GM21381 (cell line): ENCODE data around the gene MED8.

Experiments used
- ATAC-seq: cut with Tn5 transposase; IDR thresholded peaks from one replicate; pipeline ENCODE4 v1.9.1; 2021; ENCODE audit warnings: mild to moderate bottlenecking, moderate library complexity; ENCODE audit not compliant: unreplicated experiment

Gene MED8, protein sequence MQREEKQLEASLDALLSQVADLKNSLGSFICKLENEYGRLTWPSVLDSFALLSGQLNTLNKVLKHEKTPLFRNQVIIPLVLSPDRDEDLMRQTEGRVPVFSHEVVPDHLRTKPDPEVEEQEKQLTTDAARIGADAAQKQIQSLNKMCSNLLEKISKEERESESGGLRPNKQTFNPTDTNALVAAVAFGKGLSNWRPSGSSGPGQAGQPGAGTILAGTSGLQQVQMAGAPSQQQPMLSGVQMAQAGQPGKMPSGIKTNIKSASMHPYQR

DNA sequence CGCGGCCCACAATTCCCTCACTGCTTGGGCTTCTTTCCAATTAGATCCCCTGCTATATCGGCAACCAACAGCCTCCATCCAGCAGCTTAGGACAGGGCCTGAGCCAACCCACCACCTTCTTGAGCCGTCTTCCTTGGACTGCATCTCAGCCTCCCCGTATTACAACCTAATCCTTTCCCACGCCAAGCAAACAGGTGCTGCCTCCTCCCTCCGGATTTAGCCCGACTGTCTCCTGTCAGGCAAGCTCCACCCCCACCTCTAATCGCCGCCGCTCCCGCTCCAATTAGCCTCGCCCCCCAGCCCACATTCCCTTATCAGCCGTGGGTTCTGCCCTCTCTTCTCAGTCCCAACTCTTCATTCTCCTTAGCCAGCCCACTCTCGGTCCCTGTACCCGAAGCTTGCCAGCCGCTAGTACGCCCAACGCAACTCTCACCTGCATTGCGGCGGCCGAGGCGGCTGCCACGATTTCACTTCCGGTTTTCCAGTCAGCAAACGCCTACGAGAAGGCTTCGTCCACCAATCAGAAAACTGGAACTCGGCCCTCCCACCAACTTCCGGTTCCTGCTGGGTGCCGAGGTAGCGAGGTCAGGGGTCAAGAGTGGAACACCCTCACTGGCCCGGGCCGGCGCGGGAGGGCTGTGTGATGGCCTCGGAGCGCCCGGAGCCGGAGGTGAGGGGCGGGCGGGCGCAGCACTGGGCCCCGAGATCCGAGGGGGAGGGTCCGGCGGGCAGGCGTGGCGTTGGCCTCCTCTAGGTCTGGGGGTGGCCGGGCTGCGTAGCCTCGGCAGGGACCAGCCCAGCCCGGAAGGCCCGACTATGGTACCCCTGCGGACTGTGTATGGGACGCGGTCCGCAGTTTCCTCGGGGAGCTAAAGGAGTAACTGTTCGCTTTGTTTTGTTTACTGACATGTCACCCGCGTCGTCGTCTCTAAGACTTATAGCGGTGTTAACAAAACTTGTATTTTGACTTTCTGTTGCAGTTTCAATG lies at the start of gene MED8, which contains the start of gene SZT2:
MED8 (minus strand) TSS at position 475 of the 988 bp plus-strand sequence; CDS start at position 439, 36 bp downstream.
SZT2 (plus strand) TSS at position 574 of the 988 bp plus-strand sequence; CDS start at position 644, 70 bp downstream.
- peak; percentile 90 for ATAC-seq

DNA sequence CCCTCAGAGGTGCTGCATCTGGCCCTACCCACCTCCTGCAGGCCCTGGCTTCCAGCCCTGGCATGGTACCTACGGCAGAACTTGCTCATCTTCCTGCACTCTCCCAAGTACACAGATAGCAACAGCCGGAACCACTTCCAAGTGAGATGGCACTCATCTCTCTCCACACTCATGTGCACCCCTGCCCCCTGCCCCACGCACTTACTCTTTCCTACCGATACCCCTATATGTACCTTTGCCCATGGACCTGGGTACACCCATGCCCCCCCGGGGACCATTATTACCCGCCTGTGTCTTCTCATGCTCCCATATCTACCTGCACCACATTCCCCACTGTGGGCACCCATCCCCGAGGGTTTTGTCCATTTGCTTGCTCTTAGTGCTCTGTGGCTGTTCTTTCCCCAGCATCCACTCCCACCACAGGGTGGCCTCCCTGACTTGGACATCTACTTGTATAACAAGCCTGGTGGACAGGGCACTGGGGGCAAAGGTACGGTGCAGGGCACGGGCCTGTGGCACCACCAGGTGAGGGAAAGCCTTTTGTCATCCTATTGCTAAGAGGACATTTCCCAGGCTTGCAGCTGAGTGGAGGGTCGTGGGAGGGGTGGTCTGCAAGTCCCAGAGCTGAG lies 49.5 kb upstream of the MED8 start:
- no peak for ATAC-seq

DNA sequence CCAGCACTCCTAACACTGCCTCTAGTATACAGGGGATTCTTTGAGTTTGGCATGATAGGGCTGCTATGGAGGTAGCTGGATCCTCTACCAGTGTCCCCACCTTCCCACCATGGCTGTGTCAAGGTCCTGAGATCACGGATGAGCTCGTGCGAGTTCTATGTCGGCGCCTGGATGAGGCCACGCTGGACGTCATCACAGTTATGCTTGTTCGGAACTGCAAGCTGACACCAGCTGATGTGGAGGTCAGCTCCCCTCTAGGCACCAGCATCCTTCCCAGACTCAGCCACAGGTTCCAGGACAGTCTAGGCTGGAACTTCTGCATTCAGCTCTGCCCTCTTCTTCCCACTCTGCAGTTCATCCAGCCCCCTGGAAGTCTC lies 49.0 kb upstream of the MED8 start:
- no peak for ATAC-seq

DNA sequence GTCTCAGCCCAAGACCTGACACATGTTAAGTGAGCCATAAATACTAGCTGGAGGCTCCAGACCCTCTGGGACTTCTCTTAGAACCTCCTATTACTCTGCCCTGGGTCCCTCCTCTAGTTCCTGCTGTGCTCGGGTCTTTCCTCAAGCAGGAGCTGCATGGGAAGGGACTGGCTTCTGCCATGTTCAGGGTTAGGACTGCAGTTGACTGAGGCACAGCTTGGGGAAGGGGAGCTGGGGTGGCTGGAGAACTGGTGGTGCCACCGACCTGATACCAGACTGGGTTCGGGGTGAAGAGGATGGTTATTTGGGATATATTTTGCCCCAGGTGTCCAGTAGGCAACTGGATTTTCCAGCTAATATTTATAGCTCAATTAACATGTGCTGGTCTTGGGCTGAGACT lies 48.4 kb upstream of the MED8 start:
- no peak for ATAC-seq

DNA sequence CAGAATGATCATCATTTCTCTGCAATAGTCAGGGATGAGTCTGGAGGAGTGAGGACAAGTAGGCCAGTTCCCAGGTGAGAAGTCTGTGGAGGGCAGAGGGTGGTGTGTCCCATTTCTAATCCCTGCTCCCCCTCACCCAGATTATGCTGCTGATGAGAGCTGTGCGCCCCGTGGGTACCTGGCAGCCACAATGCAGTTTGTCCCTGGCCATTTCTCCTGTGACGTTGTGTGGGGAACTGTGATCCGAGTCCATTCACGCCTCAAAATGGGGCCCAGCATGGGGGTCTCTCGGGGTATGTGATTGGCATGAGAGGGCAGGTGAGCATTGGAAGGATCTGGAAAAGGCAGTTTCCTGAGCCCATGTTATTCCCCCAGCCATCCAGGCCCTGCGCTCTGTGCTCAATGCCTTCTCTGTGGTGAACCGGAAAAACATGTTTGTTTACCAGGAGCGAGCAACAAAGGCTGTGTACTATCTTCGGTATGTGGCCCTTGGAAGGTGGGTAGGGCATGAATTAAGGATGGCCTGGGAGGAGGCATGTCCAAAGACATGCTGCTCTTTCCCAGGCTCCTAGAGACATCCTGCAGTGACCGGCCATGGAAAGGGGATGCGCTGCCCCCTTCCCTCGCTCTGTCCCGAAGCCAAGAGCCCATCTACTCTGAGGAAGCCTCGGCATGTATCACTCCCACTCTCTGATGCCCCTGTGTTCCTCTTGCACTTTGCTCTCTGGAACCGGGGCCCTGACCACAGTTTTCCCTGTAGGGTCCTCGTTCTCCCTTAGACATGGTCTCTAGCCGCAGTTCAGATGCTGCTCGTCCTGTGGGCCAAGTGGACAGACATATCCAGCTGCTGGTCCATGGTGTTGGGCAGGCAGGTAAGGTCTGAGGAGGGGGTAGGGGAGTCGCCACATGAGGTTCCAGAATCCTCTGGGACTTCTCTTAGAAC lies 47.7 kb upstream of the MED8 start:
- no peak for ATAC-seq

DNA sequence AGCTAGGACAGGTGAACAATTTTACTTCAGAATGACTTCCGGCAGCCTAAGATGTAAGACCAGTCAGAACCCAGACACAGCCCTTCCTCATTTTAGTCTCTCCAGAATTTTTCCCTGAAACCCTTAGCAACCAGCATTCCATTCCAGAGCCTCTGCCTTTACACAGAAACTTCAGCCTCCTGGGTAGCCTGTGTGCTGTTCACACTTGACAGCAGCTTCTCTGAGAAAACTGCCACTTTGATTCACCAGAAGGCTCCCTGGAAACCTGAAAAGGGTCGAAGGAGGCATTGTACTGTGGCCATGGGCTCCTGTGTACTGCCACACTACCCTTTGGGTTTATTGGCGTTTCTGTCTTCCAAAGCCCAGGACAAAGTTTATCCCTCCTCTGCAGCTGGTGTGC lies 46.8 kb upstream of the MED8 start:
- ATAC-seq: no peak

DNA sequence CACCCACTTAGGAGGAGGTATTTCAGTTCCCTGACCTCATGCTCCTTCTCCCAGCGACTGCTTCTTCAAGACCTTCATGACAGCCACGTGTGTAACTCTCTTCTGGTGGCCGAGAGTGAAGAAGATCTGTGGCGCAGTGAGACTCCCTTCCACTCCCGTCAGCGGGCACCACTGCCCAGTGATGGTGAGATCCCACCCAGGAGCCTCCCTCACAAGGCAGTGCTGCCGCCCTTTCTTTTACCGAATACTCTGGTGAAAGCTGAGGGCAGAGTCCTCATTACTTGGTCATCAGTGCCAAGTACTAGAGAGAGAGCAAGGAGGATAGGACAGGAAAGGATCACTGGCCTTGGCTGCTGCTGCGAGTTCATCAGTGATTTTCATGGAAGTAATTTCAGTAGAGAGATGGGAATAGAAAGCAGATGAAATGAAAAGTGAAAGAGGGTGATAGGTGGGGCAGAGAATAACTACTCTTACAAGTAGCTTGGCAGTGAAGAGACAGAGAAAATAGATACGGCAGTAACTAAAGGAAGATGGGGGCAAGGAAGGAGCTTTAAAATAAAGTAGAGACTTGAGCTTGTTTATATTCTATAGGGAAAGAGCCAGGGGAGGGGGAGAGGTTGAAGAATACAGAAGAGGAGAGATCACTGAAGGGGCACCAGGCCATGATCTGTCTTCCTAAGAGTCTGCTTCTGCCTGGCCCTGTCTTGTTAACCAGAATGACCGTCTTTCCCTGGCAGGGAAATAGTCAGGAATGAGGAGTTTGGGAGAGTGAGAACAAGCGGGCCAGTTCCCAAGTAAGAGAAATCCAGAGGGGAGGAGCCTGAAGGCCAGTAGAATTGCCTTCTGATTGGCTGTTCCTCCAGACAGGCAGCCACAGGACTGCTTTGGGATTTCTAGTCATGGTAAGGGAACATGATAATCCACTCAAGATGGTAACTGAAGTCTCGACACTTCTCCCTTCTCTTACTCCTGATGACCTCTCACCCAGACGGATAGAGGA lies 45.8 kb upstream of the MED8 start:
- no peak for ATAC-seq

DNA sequence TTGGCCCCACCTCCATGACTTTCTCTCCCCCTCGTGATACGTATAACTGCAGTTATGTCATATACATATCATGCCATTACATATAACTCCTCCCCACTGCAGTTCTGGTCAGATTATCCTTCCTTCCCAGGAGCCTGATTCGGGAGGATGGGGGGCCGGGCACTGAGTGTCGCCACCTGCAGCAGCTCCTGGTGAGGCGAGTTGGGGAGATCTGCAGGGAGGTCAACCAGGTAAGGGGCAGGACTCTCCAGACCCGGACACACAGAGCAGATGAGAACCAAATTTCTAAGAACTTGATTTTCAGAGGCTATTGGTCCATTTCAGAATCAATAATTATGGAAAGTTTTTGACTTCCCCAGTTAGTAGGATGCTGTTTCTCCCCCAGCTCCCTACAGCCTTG lies 44.7 kb upstream of the MED8 start:
- no peak for ATAC-seq

DNA sequence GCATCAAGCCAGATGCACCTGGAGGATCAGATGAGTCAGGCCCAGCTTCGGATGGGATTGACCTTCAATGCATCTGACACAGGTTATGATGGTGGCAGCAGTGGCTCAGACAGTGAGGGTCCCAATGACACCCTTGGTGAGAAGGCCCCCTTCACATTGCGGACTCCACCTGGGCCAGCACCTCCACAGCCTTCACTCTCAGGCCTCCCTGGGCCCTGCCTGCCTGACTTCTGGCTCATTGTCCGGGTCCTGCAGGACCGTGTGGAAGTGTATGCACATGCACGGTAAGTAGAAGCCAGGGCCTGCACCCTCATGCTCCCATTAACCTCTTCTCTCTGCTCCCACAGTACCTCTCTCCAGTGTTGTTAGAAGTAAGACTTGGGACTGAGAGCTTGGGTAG lies 43.3 kb upstream of the MED8 start:
- no peak for ATAC-seq

DNA sequence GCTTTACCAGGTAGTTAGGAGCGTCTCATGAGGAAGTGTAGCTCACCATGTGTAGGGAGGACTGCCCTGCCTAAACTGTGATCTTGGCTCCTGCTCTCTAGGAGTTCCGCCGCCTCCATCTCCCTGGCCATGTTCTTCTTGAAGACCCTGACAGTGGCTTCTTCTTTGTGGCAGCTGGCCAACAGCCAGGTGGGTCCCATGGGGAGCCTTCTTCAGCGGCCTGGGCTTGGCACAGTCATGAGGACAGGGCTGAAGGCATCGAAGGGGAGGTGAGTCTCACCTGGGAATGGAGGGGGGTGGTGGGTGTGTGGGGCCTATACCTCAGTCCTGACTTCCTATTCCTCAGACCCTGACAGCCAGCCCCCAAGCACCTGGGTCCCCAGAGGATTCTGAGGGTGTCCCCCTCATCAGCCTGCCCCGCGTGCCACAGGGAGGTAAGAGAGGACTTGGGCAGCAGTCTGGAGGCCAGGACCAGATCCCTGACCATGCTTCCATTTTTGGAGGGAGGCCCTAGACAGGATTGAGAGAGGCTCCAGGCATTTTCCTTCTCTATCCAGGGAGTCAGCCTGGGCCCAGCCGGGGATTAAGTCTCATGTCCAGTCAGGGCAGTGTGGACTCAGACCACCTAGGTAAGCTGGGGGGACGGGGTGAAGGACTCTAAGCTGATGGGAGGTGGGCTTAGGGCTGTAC lies 42.7 kb upstream of the MED8 start:
- ATAC-seq: no peak

DNA sequence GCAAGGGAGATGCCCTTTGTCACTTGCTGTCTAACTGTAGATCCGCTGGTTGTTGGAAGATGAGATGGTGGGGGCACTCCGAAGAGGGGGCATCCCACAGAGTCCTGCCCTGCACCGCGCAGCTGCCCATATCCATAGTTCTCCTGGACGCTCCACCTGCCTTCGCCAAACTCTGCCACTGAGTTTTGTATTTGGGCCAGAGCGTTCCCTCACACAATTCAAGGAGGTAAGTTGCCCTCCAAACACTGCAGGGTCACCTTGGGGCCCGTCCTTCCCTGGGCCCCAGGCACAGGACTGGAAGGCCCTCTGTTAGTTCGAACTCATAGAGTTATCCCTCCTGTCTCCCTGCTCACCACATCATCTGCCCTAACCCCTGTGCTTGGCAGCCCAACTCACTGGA lies 42.1 kb upstream of the MED8 start:
- no peak for ATAC-seq

DNA sequence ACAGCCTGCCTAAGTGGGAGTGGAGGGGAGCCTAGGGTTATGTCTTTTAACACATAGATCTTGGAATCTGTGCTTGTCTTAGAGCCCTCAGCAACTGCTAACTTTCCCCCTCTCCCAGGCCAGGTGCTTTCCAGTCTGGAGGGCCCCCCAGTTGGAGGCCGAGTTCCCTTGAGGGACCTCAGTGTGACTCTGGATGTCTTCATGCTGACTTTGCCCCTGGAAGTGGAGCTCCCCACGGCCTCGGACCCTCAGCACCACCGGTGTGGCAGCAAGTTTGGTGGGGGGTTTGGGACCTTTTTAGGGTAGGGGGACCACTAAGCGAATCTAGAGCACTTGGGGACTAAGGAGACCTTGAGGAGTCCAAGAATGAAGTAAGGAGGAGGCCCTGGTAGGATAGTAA lies 41.2 kb upstream of the MED8 start:
- ATAC-seq: no peak

DNA sequence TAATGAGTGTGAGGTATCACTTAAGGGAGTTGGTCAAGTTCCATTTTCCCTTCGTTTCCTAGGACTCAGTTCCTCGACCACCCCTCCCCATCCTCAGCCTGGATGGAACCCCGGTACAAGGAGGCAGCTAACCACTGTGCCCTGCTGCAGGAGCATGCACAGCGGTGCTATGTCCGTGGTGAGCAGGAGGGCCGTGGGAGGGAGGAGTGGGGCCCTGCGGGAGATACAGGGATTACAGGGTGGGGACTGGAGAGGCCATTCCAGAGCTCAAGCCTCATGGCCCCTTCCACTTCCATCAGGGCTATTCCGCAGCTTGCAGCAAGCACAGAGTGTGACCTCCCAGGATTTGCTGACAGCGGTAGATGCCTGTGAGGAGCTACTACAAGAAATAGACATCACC lies 38.3 kb upstream of the MED8 start:
- no peak for ATAC-seq

DNA sequence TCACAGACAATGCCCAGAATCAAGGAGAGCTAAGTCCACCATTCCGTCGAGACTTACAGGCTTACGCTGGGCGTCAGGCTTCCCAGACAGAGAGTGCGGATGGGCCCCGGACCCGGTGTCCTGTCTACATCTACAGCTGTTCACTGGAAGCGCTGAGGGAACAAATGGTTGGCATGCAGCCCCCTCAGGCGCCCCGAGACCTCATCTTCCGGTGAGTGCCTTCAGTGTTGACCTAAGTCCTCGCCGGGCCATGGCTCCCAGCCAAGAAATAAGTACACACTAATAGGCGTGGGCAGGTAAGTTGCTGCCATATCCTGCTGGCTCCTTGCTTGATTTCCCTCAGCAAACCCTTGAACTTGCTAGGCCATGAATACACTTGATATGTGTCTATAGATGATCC lies 37.9 kb upstream of the MED8 start:
- ATAC-seq: no peak

DNA sequence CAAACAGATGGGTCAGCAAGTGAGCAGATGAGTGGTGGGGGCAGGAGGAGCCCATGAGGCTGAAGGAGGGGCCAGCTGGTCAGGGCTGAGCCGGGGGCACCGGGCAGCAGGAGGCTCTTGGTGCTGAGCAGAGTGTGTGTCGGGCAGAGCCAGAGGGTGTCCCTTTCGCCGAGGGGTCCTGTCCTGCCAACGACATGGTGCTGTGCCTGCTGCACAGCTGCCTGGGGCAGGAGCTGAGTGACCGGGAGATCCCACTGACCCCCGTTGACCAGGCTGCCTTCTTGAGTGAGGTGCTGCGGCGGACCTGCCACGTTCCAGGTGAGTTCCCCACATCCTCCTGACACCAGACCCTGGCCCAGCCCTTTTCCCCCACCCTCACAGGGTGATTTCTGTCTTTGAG lies 36.6 kb upstream of the MED8 start:
- no peak for ATAC-seq

DNA sequence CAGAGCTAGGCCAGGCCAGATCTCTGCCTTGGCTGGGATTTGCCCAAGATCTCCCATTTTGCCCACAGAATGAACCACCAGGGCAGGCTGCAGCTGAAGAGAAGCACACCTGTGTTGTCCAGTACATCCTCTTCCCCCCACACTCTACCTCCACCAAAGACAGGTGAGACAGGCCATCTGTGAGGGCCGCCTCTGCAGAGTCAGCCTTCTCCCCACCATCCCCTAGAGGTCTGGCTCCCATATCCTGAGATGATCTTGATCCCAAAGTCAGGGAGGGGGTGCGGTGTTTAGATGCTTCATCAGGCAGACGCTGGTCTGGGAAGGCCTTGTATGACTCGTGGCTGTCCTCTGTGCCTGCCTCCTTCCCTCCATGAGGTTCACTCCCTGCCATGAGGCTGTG lies 35.4 kb upstream of the MED8 start:
- ATAC-seq: no peak

DNA sequence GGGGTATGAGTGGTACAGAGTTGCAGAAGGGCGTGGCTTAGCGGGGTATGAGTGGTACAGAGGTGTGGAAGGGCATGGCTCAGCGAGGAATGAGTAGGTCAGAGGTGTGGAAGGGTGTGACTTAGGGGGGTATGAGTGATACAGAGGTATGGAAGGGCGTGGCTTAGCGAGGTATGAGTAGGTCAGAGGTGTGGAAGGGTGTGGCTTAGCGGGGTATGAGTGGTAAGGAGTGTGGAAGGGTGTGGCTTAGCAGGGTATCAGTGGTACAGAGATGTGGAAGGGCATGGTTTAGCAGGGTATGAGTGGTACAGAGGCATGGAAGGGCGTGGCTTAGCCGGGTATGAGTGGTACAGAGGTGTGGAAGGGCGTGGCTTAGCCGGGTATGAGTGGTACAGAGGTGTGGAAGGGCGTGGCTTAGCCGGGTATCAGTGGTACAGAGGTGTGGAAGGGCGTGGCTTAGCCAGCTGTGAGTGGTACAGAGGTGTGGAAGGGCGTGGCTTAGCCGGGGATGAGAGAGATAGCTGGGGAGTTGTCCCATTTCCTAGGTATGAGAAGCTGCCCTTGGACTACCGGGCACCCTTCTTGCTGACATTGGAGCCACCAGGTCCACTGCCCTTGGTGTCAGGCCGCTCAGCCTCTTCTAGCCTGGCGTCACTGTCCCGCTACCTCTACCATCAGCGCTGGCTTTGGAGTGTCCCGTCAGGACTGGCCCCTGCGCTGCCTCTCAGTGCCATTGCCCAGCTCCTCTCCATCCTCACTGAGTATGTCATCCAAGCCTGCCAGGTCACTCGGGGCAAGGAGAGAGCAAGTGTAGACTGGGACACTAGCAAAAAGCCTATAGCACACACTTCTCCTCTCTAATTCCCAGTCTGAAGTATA lies 34.3 kb upstream of the MED8 start:
- no peak for ATAC-seq
